Measurements from ENCODE around the gene ZFP36L1. TPM values are rescaled to one million over a fixed set of nuclear protein-coding genes. Genes with fewer than 3 reads are reported as not detected.

ZFP36L1 gene
- total RNA-seq, 1 experiment from 2014 or later, result 94.8 TPM

GRCh38 chr14:68824517-68825347 lies 31.9 kb upstream of the ZFP36L1 start:
- Mint-ChIP-seq H3K9me3 (ENCODE audit: unreplicated experiment) (no peaks in the 10 kb centered on the region), H3K27ac (ENCODE audit: unreplicated experiment) (no peak overlapping the region), H3K36me3 (ENCODE audit: insufficient read depth, unreplicated experiment) (no peaks in the 10 kb centered on the region), H3K4me3 (ENCODE audit: unreplicated experiment) (no peak overlapping the region), H3K27me3 (ENCODE audit: insufficient read depth, unreplicated experiment) (no peaks in the 10 kb centered on the region), H3K4me1 (ENCODE audit: low read depth, unreplicated experiment) (no peaks in the 10 kb centered on the region)
- BruUV-seq (replicated peaks), result no TSS peak
- peak; percentile 78 to 84 for DNase-seq
- Histone ChIP-seq H3K36me3 (ENCODE audit: control insufficient read depth, insufficient read depth, low read length) (no peaks in the 10 kb centered on the region), H3K27me3 (replicated peaks; ENCODE audit: control insufficient read depth, insufficient read depth, low read length) (no peaks in the 10 kb centered on the region), H3K4me1 (peaks cover 10% of the 10 kb centered on the region), H3K4me3 (ENCODE audit: low read depth, low read length) (no peak overlapping the region), H3K9me3 (no peaks in the 10 kb centered on the region)
- CTCF ChIA-PET, result interaction anchor here (0.5 to 1.9 kb wide), 8 partner anchors 10 to 942 kb away, joined by 3 to 11 read pairs (median 4); partner anchors contain the start of gene ZFP36L1
- TF ChIP-seq CTCF (IDR thresholded peaks at IDR 0.05; ENCODE audit: insufficient read depth in 1 of 2, low read depth in 1 of 2, low read length in 1 of 2, severe bottlenecking in 1 of 2, unreplicated experiment in 1 of 2), result peak; percentile 83 to 87
- intact Hi-C loops (cut with micrococcal nuclease; ENCODE audit: unreplicated experiment), result loop anchor here (1.0 kb wide), 1 partner anchor 20 kb away; no protein-coding TSS in a partner anchor
- POLR2A ChIA-PET, result no interaction called here

GRCh38 chr14:68824207-68824516 lies 31.3 kb upstream of the ZFP36L1 start:
- Mint-ChIP-seq H3K4me1 (ENCODE audit: low read depth, unreplicated experiment) (no peaks in the 10 kb centered on the region), H3K27me3 (ENCODE audit: insufficient read depth, unreplicated experiment) (no peaks in the 10 kb centered on the region), H3K27ac (ENCODE audit: unreplicated experiment) (no peak overlapping the region), H3K36me3 (ENCODE audit: insufficient read depth, unreplicated experiment) (no peaks in the 10 kb centered on the region), H3K9me3 (ENCODE audit: unreplicated experiment) (no peaks in the 10 kb centered on the region), H3K4me3 (ENCODE audit: unreplicated experiment) (no peak overlapping the region)
- no peak for DNase-seq
- Histone ChIP-seq H3K9me3 (no peaks in the 10 kb centered on the region), H3K27me3 (replicated peaks; ENCODE audit: control insufficient read depth, insufficient read depth, low read length) (no peaks in the 10 kb centered on the region), H3K4me1 (peaks cover 10% of the 10 kb centered on the region), H3K36me3 (ENCODE audit: control insufficient read depth, insufficient read depth, low read length) (no peaks in the 10 kb centered on the region), H3K4me3 (ENCODE audit: low read depth, low read length) (no peak overlapping the region)
- intact Hi-C loops (cut with micrococcal nuclease; ENCODE audit: unreplicated experiment), result no loop called here
- BruUV-seq (replicated peaks), result no TSS peak
- no peak for TF ChIP-seq CTCF (IDR thresholded peaks at IDR 0.05; ENCODE audit: insufficient read depth in 1 of 2, low read depth in 1 of 2, low read length in 1 of 2, severe bottlenecking in 1 of 2, unreplicated experiment in 1 of 2)
- CTCF ChIA-PET, result interaction anchor here (1.4 kb wide), 1 partner anchor 9 kb away, joined by 7 read pairs; no protein-coding TSS in a partner anchor
- POLR2A ChIA-PET, result no interaction called here

DNA sequence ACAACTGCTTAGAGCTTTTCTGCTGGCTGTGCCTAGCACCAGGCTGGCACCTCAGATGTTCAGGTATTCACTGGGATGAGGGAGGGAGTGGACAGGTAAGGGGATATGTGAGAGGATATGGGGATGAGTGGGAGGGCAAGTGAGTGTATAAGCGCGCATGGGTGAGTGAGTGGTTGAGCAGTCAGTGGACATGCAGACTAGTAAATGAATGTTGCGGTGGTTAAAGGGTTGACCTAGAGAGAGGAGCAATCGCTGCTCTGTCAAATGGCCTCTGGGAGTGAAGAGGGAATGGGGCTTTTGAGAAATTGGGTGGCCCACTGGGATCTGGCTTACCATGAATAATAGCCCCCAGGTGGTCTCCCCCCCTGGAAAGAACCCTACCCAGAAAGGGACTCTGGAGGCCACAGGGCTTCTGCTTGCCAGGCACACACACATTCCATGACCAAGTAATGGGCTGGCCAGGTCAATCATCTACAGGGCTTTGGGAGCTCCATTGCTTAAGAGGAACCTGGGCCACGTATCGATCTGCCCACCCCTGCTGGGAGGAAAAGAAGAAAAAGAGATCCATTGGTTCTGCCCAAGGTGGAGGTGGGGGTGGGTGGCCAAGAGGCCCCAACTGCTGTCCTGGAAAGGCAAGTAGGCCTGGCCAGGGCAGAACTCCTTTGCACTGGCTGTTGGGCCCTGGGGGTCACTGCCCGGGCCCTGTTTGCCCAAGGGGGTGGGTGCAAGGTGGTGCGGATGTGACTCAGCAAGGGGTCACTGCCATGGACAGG lies 30.8 kb upstream of the ZFP36L1 start:
- Mint-ChIP-seq H3K36me3 (ENCODE audit: insufficient read depth, unreplicated experiment) (no peaks in the 10 kb centered on the region), H3K27ac (ENCODE audit: unreplicated experiment) (no peak overlapping the region), H3K9me3 (ENCODE audit: unreplicated experiment) (no peaks in the 10 kb centered on the region), H3K4me1 (ENCODE audit: low read depth, unreplicated experiment) (no peaks in the 10 kb centered on the region), H3K4me3 (ENCODE audit: unreplicated experiment) (no peak overlapping the region), H3K27me3 (ENCODE audit: insufficient read depth, unreplicated experiment) (no peaks in the 10 kb centered on the region)
- Histone ChIP-seq H3K4me3 (ENCODE audit: low read depth, low read length) (no peak overlapping the region), H3K4me1 (peaks cover 10% of the 10 kb centered on the region), H3K9me3 (no peaks in the 10 kb centered on the region), H3K27me3 (replicated peaks; ENCODE audit: control insufficient read depth, insufficient read depth, low read length) (no peaks in the 10 kb centered on the region), H3K36me3 (ENCODE audit: control insufficient read depth, insufficient read depth, low read length) (no peaks in the 10 kb centered on the region)
- intact Hi-C loops (cut with micrococcal nuclease; ENCODE audit: unreplicated experiment), result no loop called here
- ChIA-PET CTCF (interaction anchor here (1.4 kb wide), 1 partner anchor 9 kb away, joined by 7 read pairs; no protein-coding TSS in a partner anchor), POLR2A (no interaction called here)
- TF ChIP-seq CTCF (IDR thresholded peaks at IDR 0.05; ENCODE audit: insufficient read depth in 1 of 2, low read depth in 1 of 2, low read length in 1 of 2, severe bottlenecking in 1 of 2, unreplicated experiment in 1 of 2), result no peak
- no TSS peak for BruUV-seq (replicated peaks)
- DNase-seq, result no peak

Data from Caco-2 (cell line).